ENCODE measurements around the gene IL1R2.

The IL1R2 gene

GRCh38 chr2:102044967-102045489 lies 53.3 kb downstream of the IL1R2 start:
- no peak for DNase-seq

- no peak for DNase-seq
These were observed 53.9 kb downstream of the IL1R2 start for GRCh38 chr2:102045697-102046096.

GRCh38 chr2:102046135-102046986 lies 54.6 kb downstream of the IL1R2 start:
- no peak for DNase-seq

- DNase-seq: no peak
These were observed 56.7 kb downstream of the IL1R2 start for GRCh38 chr2:102048465-102048864.

- no peak for DNase-seq
These were observed 58.1 kb downstream of the IL1R2 start for GRCh38 chr2:102049756-102050443.

GRCh38 chr2:102050854-102051391 lies 59.2 kb downstream of the IL1R2 start:
- peak; percentile 90 for DNase-seq

GRCh38 chr2:102051692-102052277 lies 60.0 kb downstream of the IL1R2 start:
- peak; percentile 88 for DNase-seq

- no peak for DNase-seq
These were observed 60.6 kb downstream of the IL1R2 start for GRCh38 chr2:102052365-102052764.

GRCh38 chr2:102053096-102053495 lies 61.3 kb downstream of the IL1R2 start:
- no peak for DNase-seq

GRCh38 chr2:102055346-102055990 lies 63.7 kb downstream of the IL1R2 start:
- no peak for DNase-seq

- DNase-seq: no peak
These were observed 64.4 kb downstream of the IL1R2 start for GRCh38 chr2:102056079-102056581.

GRCh38 chr2:102057502-102058292 lies 65.9 kb downstream of the IL1R2 start:
- DNase-seq: peak; percentile 63

- DNase-seq: no peak
These were observed 66.6 kb downstream of the IL1R2 start for GRCh38 chr2:102058293-102058833.

- DNase-seq: no peak
These were observed 67.4 kb downstream of the IL1R2 start for GRCh38 chr2:102059151-102059550.

- no peak for DNase-seq
These were observed 68.3 kb downstream of the IL1R2 start for GRCh38 chr2:102060047-102060446.

GRCh38 chr2:102060792-102061191 lies 69.0 kb downstream of the IL1R2 start:
- DNase-seq: no peak

GRCh38 chr2:102061286-102061699 lies 69.5 kb downstream of the IL1R2 start:
- DNase-seq: no peak

GRCh38 chr2:102061962-102062795 lies 70.4 kb downstream of the IL1R2 start:
- peak; percentile 91 for DNase-seq

- DNase-seq: no peak
These were observed 71.0 kb downstream of the IL1R2 start for GRCh38 chr2:102062802-102063201.

- DNase-seq: no peak
These were observed 71.7 kb downstream of the IL1R2 start for GRCh38 chr2:102063487-102063911.
